Effector CD8-positive, alpha-beta T cell (primary cell): ENCODE measurements around the gene DNAH5.

ENCODE experiments used
- DNase-seq: peaks from one replicate; lab custom pipeline; 2025; lab: John Stamatoyannopoulos, UW

The DNAH5 gene

GRCh38 chr5:13700626-13701025, 243.9 kb downstream of the DNAH5 start:
- DNase-seq = no peak

- DNase-seq = no peak
Observed at GRCh38 chr5:13698885-13699284, 245.6 kb downstream of the DNAH5 start.

GRCh38 chr5:13695076-13695712, 249.3 kb downstream of the DNAH5 start:
- no peak for DNase-seq

- DNase-seq = no peak
Observed at GRCh38 chr5:13692172-13692571, 252.3 kb downstream of the DNAH5 start.

GRCh38 chr5:13676531-13676930, 268.0 kb downstream of the DNAH5 start:
- no peak for DNase-seq

GRCh38 chr5:13674391-13674790, 270.1 kb downstream of the DNAH5 start:
- DNase-seq = no peak

- no peak for DNase-seq
Observed at GRCh38 chr5:13673511-13673910, 271.0 kb downstream of the DNAH5 start.

- no peak for DNase-seq
Observed at GRCh38 chr5:13664377-13664776, 280.1 kb downstream of the DNAH5 start.

GRCh38 chr5:13662626-13663025, 281.9 kb downstream of the DNAH5 start:
- DNase-seq = no peak

- no peak for DNase-seq
Observed at GRCh38 chr5:13661272-13661671, 283.2 kb downstream of the DNAH5 start.

GRCh38 chr5:13660072-13660471, 284.4 kb downstream of the DNAH5 start:
- no peak for DNase-seq

GRCh38 chr5:13659391-13659790, 285.1 kb downstream of the DNAH5 start:
- no peak for DNase-seq

- DNase-seq = no peak
Observed at GRCh38 chr5:13658761-13659160, 285.7 kb downstream of the DNAH5 start.

GRCh38 chr5:13658152-13658551, 286.3 kb downstream of the DNAH5 start:
- no peak for DNase-seq

- DNase-seq = no peak
Observed at GRCh38 chr5:13653709-13654108, 290.8 kb downstream of the DNAH5 start.

GRCh38 chr5:13649656-13650055, 294.8 kb downstream of the DNAH5 start:
- DNase-seq = no peak

- DNase-seq = no peak
Observed at GRCh38 chr5:13648822-13649221, 295.7 kb downstream of the DNAH5 start.

- DNase-seq = no peak
Observed at GRCh38 chr5:13643734-13644133, 300.8 kb downstream of the DNAH5 start.

GRCh38 chr5:13643196-13643595, 301.3 kb downstream of the DNAH5 start:
- DNase-seq = no peak
